HEK293 (cell line): ENCODE measurements around the gene GAS2L2.

Source experiments
- CTCF ChIP-seq: fragments of 450-650 bp; formaldehyde crosslinking; IDR thresholded peaks from 2 replicates; pipeline ENCODE4 v1.5.1; 2016; ENCODE audit warnings: missing biosample characterization, missing genetic modification characterization
- KLF16 ChIP-seq: fragments of 450-650 bp; formaldehyde crosslinking; IDR thresholded peaks from 2 replicates; pipeline ENCODE4 v1.5.1; 2017; ENCODE audit warnings: missing biosample characterization, missing genetic modification characterization
- SCRT1 ChIP-seq: fragments of 450-650 bp; formaldehyde crosslinking; IDR thresholded peaks from 2 replicates; pipeline ENCODE4 v1.5.1; 2016; ENCODE audit warnings: missing biosample characterization, missing genetic modification characterization, borderline replicate concordance
- ZBTB44 ChIP-seq: fragments of 450-650 bp; IDR thresholded peaks from 2 replicates; pipeline ENCODE4 v1.5.1; 2018; ENCODE audit warnings: missing biosample characterization, mild to moderate bottlenecking, missing genetic modification characterization
- ZNF121 ChIP-seq: fragments of 450-650 bp; formaldehyde crosslinking; IDR thresholded peaks from 2 replicates; pipeline ENCODE4 v1.5.1; 2016; ENCODE audit warnings: missing biosample characterization, missing genetic modification characterization
- ZNF146 ChIP-seq: fragments of 450-650 bp; formaldehyde crosslinking; IDR thresholded peaks from 2 replicates; pipeline ENCODE4 v1.5.1; 2016; ENCODE audit warnings: missing biosample characterization, missing genetic modification characterization
- ZNF24 ChIP-seq: fragments of 450-650 bp; formaldehyde crosslinking; IDR thresholded peaks from 2 replicates; pipeline ENCODE4 v1.5.1; 2016; ENCODE audit warnings: missing biosample characterization, missing genetic modification characterization
- ZNF266 ChIP-seq: fragments of 450-650 bp; formaldehyde crosslinking; IDR thresholded peaks from 2 replicates; pipeline ENCODE4 v1.5.1; 2016; ENCODE audit warnings: missing biosample characterization, missing genetic modification characterization, low read depth
- ZNF280D ChIP-seq: fragments of 450-650 bp; formaldehyde crosslinking; IDR thresholded peaks from 2 replicates; pipeline ENCODE4 v1.5.1; 2016; ENCODE audit warnings: missing biosample characterization, missing genetic modification characterization
- ZNF521 ChIP-seq: fragments of 450-650 bp; formaldehyde crosslinking; IDR thresholded peaks from 2 replicates; pipeline ENCODE4 v1.5.1; 2017; ENCODE audit warnings: missing biosample characterization, mild to moderate bottlenecking, missing genetic modification characterization
- ZNF560 ChIP-seq: fragments of 450-650 bp; formaldehyde crosslinking; IDR thresholded peaks from 2 replicates; pipeline ENCODE4 v1.5.1; 2017; ENCODE audit warnings: missing biosample characterization, missing genetic modification characterization, borderline replicate concordance
- ZNF704 ChIP-seq: fragments of 450-650 bp; formaldehyde crosslinking; IDR thresholded peaks from 2 replicates; pipeline ENCODE4 v1.5.1; 2016; ENCODE audit warnings: missing biosample characterization, missing genetic modification characterization
- ZNF76 ChIP-seq: fragments of 450-650 bp; formaldehyde crosslinking; IDR thresholded peaks from 2 replicates; pipeline ENCODE4; 2016; ENCODE audit warnings: low read depth, missing biosample characterization, missing genetic modification characterization, borderline replicate concordance
- ZNF777 ChIP-seq: fragments of 450-650 bp; formaldehyde crosslinking; IDR thresholded peaks from 2 replicates; pipeline ENCODE4 v1.5.1; 2017; ENCODE audit warnings: missing biosample characterization, missing genetic modification characterization, borderline replicate concordance

GRCh38 chr17:35723735-35724134, 29.3 kb downstream of the GAS2L2 start:
- TF ChIP-seq CTCF (tag by site-specific recombination) (no peak), ZNF521 (tag by site-specific recombination) (no peak), ZNF76 (tag by site-specific recombination) (no peak), ZNF146 (tag by site-specific recombination) (no peak), ZNF24 (tag by site-specific recombination) (no peak), ZNF266 (tag by site-specific recombination) (no peak), ZNF560 (tag by site-specific recombination) (no peak), ZNF280D (no peak), KLF16 (tag by site-specific recombination) (no peak), ZBTB44 (tag by site-specific recombination) (no peak), ZNF121 (tag by site-specific recombination) (no peak), SCRT1 (tag by site-specific recombination) (0 out of 2 replicates have a peak, but pooled peaks have one; percentile 50), ZNF704 (no peak), ZNF777 (tag by site-specific recombination) (no peak)
